K562 (cell line): Measurements from ENCODE around the gene FXYD4. TPM values are rescaled to one million over a fixed set of nuclear protein-coding genes. Genes with fewer than 3 reads are reported as not detected.

Experiments used
- BHLHE40 ChIP-seq: IDR thresholded peaks from 2 replicates; pipeline ENCODE4 v1.6.1; 2011; ENCODE audit warnings: low read length, improper control_type of control experiment
- CCNT2 ChIP-seq: IDR thresholded peaks from 2 replicates; pipeline ENCODE4 v1.6.1; 2011; ENCODE audit warnings: borderline replicate concordance, low read depth, mild to moderate bottlenecking, moderate library complexity, mixed read lengths, low read length; ENCODE audit not compliant: insufficient read length; ENCODE audit errors: extremely low read depth
- ETS2 ChIP-seq: IDR thresholded peaks from 2 replicates; pipeline ENCODE4 v1.6.1; 2016; ENCODE audit warnings: borderline replicate concordance, missing genetic modification characterization, mild to moderate bottlenecking, moderate library complexity, missing compliant biosample characterization; ENCODE audit not compliant: poor library complexity, severe bottlenecking
- GTF2F1 ChIP-seq: IDR thresholded peaks from 2 replicates; pipeline ENCODE4 v1.6.1; 2011; ENCODE audit warnings: low read depth, low read length, improper control_type of control experiment
- JUNB ChIP-seq: fragments of 450-650 bp; formaldehyde crosslinking; conservative IDR thresholded peaks from 2 replicates; pipeline ENCODE4 v1.4.0; 2020; ENCODE audit warnings: mild to moderate bottlenecking
- KAT8 ChIP-seq: fragments of 450-650 bp; IDR thresholded peaks from 2 replicates; pipeline ENCODE4 v1.6.1; 2016; ENCODE audit warnings: low read depth, mild to moderate bottlenecking
- MAFG ChIP-seq: fragments of 450-650 bp; conservative IDR thresholded peaks from 2 replicates; pipeline ENCODE4 v1.6.1; 2016; ENCODE audit warnings: missing genetic modification characterization, missing compliant biosample characterization
- MIER1 ChIP-seq: fragments of 450-650 bp; IDR thresholded peaks from 2 replicates; pipeline ENCODE4 v1.6.1; 2016; ENCODE audit warnings: antibody characterized with exemption, mild to moderate bottlenecking, low read depth
- POLR2A ChIP-seq: fragments of 450-650 bp; conservative IDR thresholded peaks from 2 replicates; pipeline ENCODE4 v1.6.1; 2016
- RAD51 ChIP-seq: fragments of 450-650 bp; IDR thresholded peaks from 2 replicates; pipeline ENCODE4 v1.7.1; 2016; ENCODE audit warnings: low read depth, mild to moderate bottlenecking, borderline replicate concordance
- SAFB2 ChIP-seq: fragments of 200-400 bp; formaldehyde crosslinking; IDR thresholded peaks from 2 replicates; pipeline ENCODE4 v1.6.1; 2018; ENCODE audit warnings: borderline replicate concordance, low read length, low read depth, moderate library complexity; ENCODE audit not compliant: severe bottlenecking
- SP1 ChIP-seq: sonication (generic); formaldehyde crosslinking; IDR thresholded peaks from 2 replicates; pipeline ENCODE4 v1.8.1; 2022; ENCODE audit warnings: mild to moderate bottlenecking, missing genetic modification reagents
- STAT5A ChIP-seq: IDR thresholded peaks from 2 replicates; pipeline ENCODE4 v1.6.1; 2012; ENCODE audit warnings: low read length, inconsistent platforms, borderline replicate concordance
- TFE3 ChIP-seq: fragments of 450-650 bp; formaldehyde crosslinking; IDR thresholded peaks from 2 replicates; pipeline ENCODE4 v1.4.0; 2020; ENCODE audit warnings: mild to moderate bottlenecking, mixed read lengths
- THRA ChIP-seq: fragments of 450-650 bp; IDR thresholded peaks from 2 replicates; pipeline ENCODE4 v1.6.1; 2017; ENCODE audit warnings: mild to moderate bottlenecking, moderate library complexity
- ZBTB8A ChIP-seq: fragments of 450-650 bp; IDR thresholded peaks from 2 replicates; pipeline ENCODE4 v1.6.1; 2018; ENCODE audit warnings: mild to moderate bottlenecking, moderate library complexity; ENCODE audit not compliant: partially characterized antibody
- ZNF174 ChIP-seq: fragments of 250-450 bp; sonication (Bioruptor Pico); IDR thresholded peaks from 2 replicates; pipeline ENCODE4 v1.4.0; 2020; ENCODE audit warnings: mild to moderate bottlenecking
- ZNF584 ChIP-seq: fragments of 200-800 bp; sonication (Bioruptor generic); IDR thresholded peaks from 2 replicates; pipeline ENCODE4 v1.6.1; 2016; ENCODE audit warnings: low read depth, mild to moderate bottlenecking, missing genetic modification characterization, missing compliant biosample characterization
- ZNF79 ChIP-seq: fragments of 250-450 bp; sonication (Bioruptor Pico); IDR thresholded peaks from 2 replicates; pipeline ENCODE4 v1.4.0; 2020; ENCODE audit warnings: low read depth, mild to moderate bottlenecking, moderate library complexity
- polyA plus RNA-seq, 8 experiments: library from polyadenylated mRNA; depleted of rRNA in 4 of 8; stranded (reverse) in 5 of 8; unstranded in 3 of 8; fragments of >200 nt; fragmentation: Nextera tagmentation in 2 of 8; fragmentation: Illumina TruSeq in 1 of 8; extraction: Ambion mirVana in 2 of 8; extraction: Trizol in 1 of 8; gene quantifications; 2 replicates each; pipeline versions ENCODE4 v1.2.1 to v1.2.3, GENCODE V29; 2011 to 2014; ENCODE audit warnings: inconsistent platforms in 1 of 8, missing spikeins in 1 of 8
- total RNA-seq, 7 experiments: library from RNA; depleted of rRNA in 6 of 7; stranded (reverse); fragments of >200 nt in 6 of 7; fragmentation: Illumina TruSeq in 2 of 7; extraction: Trizol in 2 of 7; gene quantifications; 2 replicates each; pipeline versions ENCODE4 v1.2.1 to v1.2.3, GENCODE V29; 2011 to 2021; ENCODE audit warnings: low replicate concordance in 1 of 7
- TF ChIP-seq, protein P1 (sequence below): fragments of 450-650 bp; IDR thresholded peaks from 2 replicates; pipeline ENCODE4 v1.6.1; 2018; ENCODE audit warnings: mild to moderate bottlenecking, low read depth; ENCODE audit not compliant: partially characterized antibody
- TF ChIP-seq, protein P2 (sequence below): fragments of 250-450 bp; sonication (Bioruptor Pico); IDR thresholded peaks from 2 replicates; pipeline ENCODE4 v1.8.0; 2021; ENCODE audit warnings: borderline replicate concordance, mild to moderate bottlenecking, moderate library complexity; ENCODE audit not compliant: poor library complexity, severe bottlenecking
- TF ChIP-seq, protein P3 (sequence below): fragments of 450-650 bp; IDR thresholded peaks from one replicate; pipeline ENCODE4 v1.6.1; 2018; ENCODE audit warnings: mild to moderate bottlenecking, moderate library complexity; ENCODE audit not compliant: partially characterized antibody

Gene FXYD4
- total and polyA plus RNA-seq, 9 of the 15 experiments (the other 6 are each of a cell fraction or from before 2014, with no cell fraction given): not detected

DNA sequence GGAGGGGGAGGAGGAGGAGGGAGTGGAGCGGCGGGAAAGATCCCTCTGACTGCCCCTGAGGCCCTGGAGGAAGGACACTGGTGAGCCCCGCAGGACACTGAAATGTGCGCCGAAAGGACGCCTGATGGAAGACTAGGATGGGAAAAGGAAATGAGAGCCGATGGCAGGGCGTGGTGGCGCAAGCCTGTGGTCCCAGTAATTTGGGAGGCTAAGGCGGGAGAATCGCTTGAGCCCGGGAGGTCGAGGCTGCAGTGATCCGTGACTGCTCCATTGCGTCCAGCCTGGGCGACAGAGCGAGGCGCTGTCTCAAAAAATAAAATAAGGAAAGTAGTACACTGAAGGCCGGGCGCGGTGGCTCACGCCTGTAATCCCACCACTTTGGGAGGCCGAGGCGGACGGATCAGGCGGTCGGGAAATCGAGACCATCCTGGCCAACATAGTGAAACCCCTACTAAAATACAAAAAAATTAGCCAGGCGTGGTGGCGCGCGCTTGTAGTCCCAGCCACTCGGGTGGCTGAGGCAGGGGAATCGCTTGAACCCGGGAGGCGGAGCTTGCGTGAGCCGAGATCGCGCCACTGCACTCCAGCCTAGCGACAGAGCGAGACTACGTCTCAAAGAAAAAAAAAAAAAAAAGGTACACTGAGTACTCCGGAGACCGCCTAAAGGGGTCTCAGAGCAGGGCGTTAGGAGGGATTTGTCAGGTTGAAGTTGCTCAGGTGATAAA, 38.1 kb downstream of the FXYD4 start (continued):
- TF ChIP-seq TFE3 (CRISPR knock-in tag) (no peak), MIER1 (peak; percentile 60; the same call in 1 of the 2 replicates), MAFG (no peak), BHLHE40 (no peak), SAFB2 (no peak), CCNT2 (no peak), ZNF79 (CRISPR knock-in tag) (no peak), ZNF584 (CRISPR knock-in tag) (no peak), SP1 (CRISPR knock-in tag) (no peak), THRA (no peak), ZBTB8A (no peak), STAT5A (no peak), POLR2A (0 out of 2 replicates have a peak, but pooled peaks have one; percentile 8), JUNB (CRISPR knock-in tag) (no peak), KAT8 (no peak), RAD51 (no peak), ZNF174 (CRISPR knock-in tag) (no peak), GTF2F1 (no peak), ETS2 (tag) (no peak)
- TF ChIP-seq, protein P1, sequence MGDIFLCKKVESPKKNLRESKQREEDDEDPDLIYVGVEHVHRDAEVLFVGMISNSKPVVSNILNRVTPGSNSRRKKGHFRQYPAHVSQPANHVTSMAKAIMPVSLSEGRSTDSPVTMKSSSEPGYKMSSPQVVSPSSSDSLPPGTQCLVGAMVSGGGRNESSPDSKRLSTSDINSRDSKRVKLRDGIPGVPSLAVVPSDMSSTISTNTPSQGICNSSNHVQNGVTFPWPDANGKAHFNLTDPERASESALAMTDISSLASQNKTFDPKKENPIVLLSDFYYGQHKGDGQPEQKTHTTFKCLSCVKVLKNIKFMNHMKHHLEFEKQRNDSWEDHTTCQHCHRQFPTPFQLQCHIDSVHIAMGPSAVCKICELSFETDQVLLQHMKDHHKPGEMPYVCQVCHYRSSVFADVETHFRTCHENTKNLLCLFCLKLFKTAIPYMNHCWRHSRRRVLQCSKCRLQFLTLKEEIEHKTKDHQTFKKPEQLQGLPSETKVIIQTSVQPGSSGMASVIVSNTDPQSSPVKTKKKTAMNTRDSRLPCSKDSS: no peak
- TF ChIP-seq, protein P2, sequence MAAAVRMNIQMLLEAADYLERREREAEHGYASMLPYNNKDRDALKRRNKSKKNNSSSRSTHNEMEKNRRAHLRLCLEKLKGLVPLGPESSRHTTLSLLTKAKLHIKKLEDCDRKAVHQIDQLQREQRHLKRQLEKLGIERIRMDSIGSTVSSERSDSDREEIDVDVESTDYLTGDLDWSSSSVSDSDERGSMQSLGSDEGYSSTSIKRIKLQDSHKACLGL (CRISPR knock-in tag): no peak
- TF ChIP-seq, protein P3, sequence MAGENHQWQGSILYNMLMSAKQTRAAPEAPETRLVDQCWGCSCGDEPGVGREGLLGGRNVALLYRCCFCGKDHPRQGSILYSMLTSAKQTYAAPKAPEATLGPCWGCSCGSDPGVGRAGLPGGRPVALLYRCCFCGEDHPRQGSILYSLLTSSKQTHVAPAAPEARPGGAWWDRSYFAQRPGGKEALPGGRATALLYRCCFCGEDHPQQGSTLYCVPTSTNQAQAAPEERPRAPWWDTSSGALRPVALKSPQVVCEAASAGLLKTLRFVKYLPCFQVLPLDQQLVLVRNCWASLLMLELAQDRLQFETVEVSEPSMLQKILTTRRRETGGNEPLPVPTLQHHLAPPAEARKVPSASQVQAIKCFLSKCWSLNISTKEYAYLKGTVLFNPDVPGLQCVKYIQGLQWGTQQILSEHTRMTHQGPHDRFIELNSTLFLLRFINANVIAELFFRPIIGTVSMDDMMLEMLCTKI: no peak
